IMR-90 (cell line): ENCODE results near the gene C16orf90. TPM values are rescaled to one million over a fixed set of nuclear protein-coding genes. Genes with fewer than 3 reads are reported as not detected.

Source experiments
- ATAC-seq: fragments of 200-7000 bp; cut with Tn5 transposase; 2 replicates; pipeline ENCODE4 v1.9.1; 2020; ENCODE audit warnings: low read depth, mild to moderate bottlenecking, moderate library complexity
- BruUV-seq: library from RNA; stranded (reverse); fragments of 400-500 nt; replicated peaks from 2 replicates; lab custom pipeline; 2021; lab: Mats Ljungman, UMichigan
- CTCF ChIA-PET: fragments of 300-600 bp; formaldehyde crosslinking; extraction: SDS; loops from one replicate; lab custom pipeline; 2021; ENCODE audit warnings: antibody characterized with exemption; lab: Yijun Ruan, JAX
- POLR2A ChIA-PET: fragments of 300-600 bp; sonication (Branson Sonifier 250); formaldehyde crosslinking; loops from one replicate; lab custom pipeline; 2022; ENCODE audit warnings: antibody characterized with exemption; ENCODE audit not compliant: unreplicated experiment; lab: Charles Lee
- DNase-seq: peaks from one replicate; pipeline ENCODE4 v3.0.0; 2013
- H2AFZ ChIP-seq: replicated peaks from 2 replicates; pipeline ENCODE3; 2013; ENCODE audit warnings: low read length, mild to moderate bottlenecking; ENCODE audit not compliant: poor library complexity
- H2AK5ac ChIP-seq: 2 replicates; pipeline ENCODE4 v1.6.1; 2013; ENCODE audit warnings: low read depth, low read length, inconsistent platforms
- H2AK9ac ChIP-seq: replicated peaks from 2 replicates; pipeline ENCODE3; 2013; ENCODE audit warnings: mild to moderate bottlenecking, low read depth, low read length, moderate library complexity; ENCODE audit not compliant: poor library complexity
- H2BK120ac ChIP-seq: 2 replicates; pipeline ENCODE4 v1.6.1; 2013; ENCODE audit warnings: low read depth, low read length, inconsistent platforms
- H2BK15ac ChIP-seq: 3 replicates; pipeline ENCODE4 v1.6.1; 2013; ENCODE audit warnings: low read depth, low read length, inconsistent platforms
- H2BK20ac ChIP-seq: 2 replicates; pipeline ENCODE4 v1.6.1; 2013; ENCODE audit warnings: low read depth, mild to moderate bottlenecking, inconsistent platforms, low read length, moderate library complexity
- H2BK5ac ChIP-seq: 2 replicates; pipeline ENCODE4 v1.6.1; 2013; ENCODE audit warnings: mild to moderate bottlenecking, low read depth, low read length, inconsistent platforms; ENCODE audit not compliant: poor library complexity, severe bottlenecking
- H3K14ac ChIP-seq: replicated peaks from 2 replicates; pipeline ENCODE4 v1.6.1; 2013; ENCODE audit warnings: low read depth, low read length, inconsistent platforms
- H3K18ac ChIP-seq: 2 replicates; pipeline ENCODE4 v1.6.1; 2013; ENCODE audit warnings: low read depth, low read length, control low read depth
- H3K23ac ChIP-seq: 2 replicates; pipeline ENCODE4 v1.6.1; 2013; ENCODE audit warnings: low read depth, low read length, inconsistent platforms
- H3K27ac ChIP-seq: 2 replicates; pipeline ENCODE4 v1.5.1; 2013; ENCODE audit warnings: mild to moderate bottlenecking, control low read depth, low read length; ENCODE audit not compliant: insufficient read depth
- H3K27me3 ChIP-seq: 2 replicates; pipeline ENCODE4 v1.6.1; 2013; ENCODE audit warnings: low read length; ENCODE audit not compliant: control insufficient read depth, insufficient read depth
- H3K36me3 ChIP-seq: 2 replicates; pipeline ENCODE4 v1.6.1; 2013; ENCODE audit warnings: low read length, mixed read lengths; ENCODE audit not compliant: control insufficient read depth, insufficient read depth
- H3K4ac ChIP-seq: 2 replicates; pipeline ENCODE4 v1.6.1; 2013; ENCODE audit warnings: low read depth, low read length, inconsistent platforms
- H3K4me1 ChIP-seq: 2 replicates; pipeline ENCODE4 v1.6.1; 2013; ENCODE audit warnings: low read length, mixed read lengths; ENCODE audit not compliant: control insufficient read depth, insufficient read depth
- H3K4me2 ChIP-seq: 2 replicates; pipeline ENCODE4 v1.6.1; 2013; ENCODE audit warnings: low read depth, mild to moderate bottlenecking, control low read depth, low read length, moderate library complexity
- H3K4me3 ChIP-seq: 2 replicates; pipeline ENCODE4 v1.5.1; 2013; ENCODE audit warnings: low read depth, mild to moderate bottlenecking, control low read depth, low read length, moderate library complexity; ENCODE audit not compliant: insufficient read depth
- H3K56ac ChIP-seq: 2 replicates; pipeline ENCODE4 v1.6.1; 2013; ENCODE audit warnings: low read length, inconsistent platforms; ENCODE audit not compliant: insufficient read depth; ENCODE audit errors: extremely low read depth
- H3K79me1 ChIP-seq, 2 experiments: 2 replicates each; pipeline ENCODE4 v1.6.1; 2013; ENCODE audit warnings: low read length in 2 of 2, inconsistent platforms in 1 of 2, low read depth in 1 of 2
- H3K9ac ChIP-seq: 2 replicates; pipeline ENCODE4 v1.6.1; 2013; ENCODE audit warnings: low read depth, low read length, control low read depth
- H3K9me1 ChIP-seq: 2 replicates; pipeline ENCODE4 v1.6.1; 2013; ENCODE audit warnings: low read length, inconsistent platforms; ENCODE audit not compliant: insufficient read depth
- H3K9me3 ChIP-seq: 2 replicates; pipeline ENCODE4 v1.6.1; 2013; ENCODE audit warnings: low read length; ENCODE audit not compliant: control insufficient read depth, insufficient read depth
- H4K20me1 ChIP-seq: 2 replicates; pipeline ENCODE4 v1.6.1; 2013; ENCODE audit warnings: low read length, inconsistent platforms; ENCODE audit not compliant: insufficient read depth
- H4K5ac ChIP-seq: 2 replicates; pipeline ENCODE4 v1.6.1; 2013; ENCODE audit warnings: mild to moderate bottlenecking, low read depth, low read length, control low read depth
- H4K8ac ChIP-seq, 2 experiments: 2 replicates each; pipeline ENCODE4 v1.6.1; 2013; ENCODE audit warnings: low read depth in 2 of 2, low read length in 2 of 2, control low read depth in 1 of 2, inconsistent platforms in 1 of 2
- H4K91ac ChIP-seq: 2 replicates; pipeline ENCODE4 v1.6.1; 2013; ENCODE audit warnings: low read depth, low read length, inconsistent platforms; ENCODE audit not compliant: insufficient read depth
- BHLHE40 ChIP-seq: fragments of 150-350 bp; IDR thresholded peaks from 2 replicates; pipeline ENCODE4 v1.6.1; 2016; ENCODE audit warnings: mild to moderate bottlenecking, low read depth, low read length
- CEBPB ChIP-seq: IDR thresholded peaks from 2 replicates; pipeline ENCODE4 v1.6.1; 2012; ENCODE audit warnings: low read depth, low read length, improper control_type of control experiment
- MAZ ChIP-seq: IDR thresholded peaks from 2 replicates; pipeline ENCODE4 v1.6.1; 2012; ENCODE audit warnings: low read depth, mild to moderate bottlenecking, low read length, improper control_type of control experiment, moderate library complexity, borderline replicate concordance
- POLR2A ChIP-seq: IDR thresholded peaks from 2 replicates; pipeline ENCODE4 v1.6.1; 2012; ENCODE audit warnings: mild to moderate bottlenecking, low read depth, low read length
- WGBS, 2 experiments: methylation state at CpG; one replicate each; pipeline versions ENCODE4 v1.1.5 to v1.1.7; 2013; ENCODE audit warnings: missing lambda C conversion rate in 2 of 2; ENCODE audit not compliant: insufficient read length in 1 of 2; ENCODE audit errors: extremely low coverage in 2 of 2; 5-methylcytosine and 5-hydroxymethylcytosine counted together
- dilution Hi-C: fragments of 300-500 bp; cut with HindIII; formaldehyde crosslinking; loops from one replicate; pipeline ENCODE4 v1.14.3; 2018; ENCODE audit warnings: low sequenced_read_pairs; ENCODE audit not compliant: unreplicated experiment
- in situ Hi-C: fragments of 300-500 bp; cut with MboI; formaldehyde crosslinking; loops from 3 replicates; pipeline ENCODE4 v1.14.3; 2019; ENCODE audit warnings: low sequenced_read_pairs, inconsistent platforms, mixed read lengths
- intact Hi-C: fragments of 100-400 bp; cut with micrococcal nuclease; formaldehyde crosslinking; loops from 2 replicates; pipeline ENCODE4 v1.10.0; 2022
- polyA plus RNA-seq, 3 experiments: library from polyadenylated mRNA; depleted of rRNA; stranded (reverse); fragments of >200 nt; gene quantifications; 2 replicates each; pipeline ENCODE4 v1.2.3, GENCODE V29; 2012; ENCODE audit warnings: low replicate concordance in 1 of 3
- total RNA-seq: library from RNA; depleted of rRNA; stranded (reverse); fragments of >200 nt; gene quantifications from 2 replicates; pipeline ENCODE4 v1.2.3, GENCODE V29; 2012

C16orf90 gene
- total and polyA plus RNA-seq, 2 of the 4 experiments (the other 2 are of a cell fraction) = not detected

- peaks cover 4% of the 10 kb centered on the region for H3K36me3 ChIP-seq
- no peaks in the 10 kb centered on the region for H3K27me3 ChIP-seq
- H4K5ac ChIP-seq = no peak overlapping the region
- H3K79me1 ChIP-seq = peaks cover 19 to 86% of the 10 kb centered on the region in 2 experiments
- 0 out of 2 replicates have a peak, but pooled peaks have one; percentile 44 for TF ChIP-seq CEBPB
- no peak for TF ChIP-seq BHLHE40
- no peak for TF ChIP-seq MAZ
- no peak for TF ChIP-seq POLR2A
- H3K27ac ChIP-seq = no peak overlapping the region
- no peak overlapping the region for H3K56ac ChIP-seq
- no CpG with 5 or more reads among the region's 8 CpGs for WGBS, 2 experiments
- peaks cover 74% of the 10 kb centered on the region for H4K20me1 ChIP-seq
- H3K9me1 ChIP-seq = peaks cover 35% of the 10 kb centered on the region
- no peak overlapping the region for H3K18ac ChIP-seq
- H3K4me1 ChIP-seq = peaks cover 15% of the 10 kb centered on the region
- H3K4ac ChIP-seq = no peak overlapping the region
- ChIA-PET POLR2A (no interaction called here), CTCF (no interaction called here)
- no peak for DNase-seq
- H3K9ac ChIP-seq = no peak overlapping the region
- H4K91ac ChIP-seq = no peak overlapping the region
- no peak overlapping the region for H2BK120ac ChIP-seq
- in situ Hi-C loops = no loop called here
- no peak for ATAC-seq
- no peak overlapping the region for H2AFZ ChIP-seq
- BruUV-seq = no TSS peak
- no peaks in the 10 kb centered on the region for H3K9me3 ChIP-seq
- intact Hi-C loops = no loop called here
- no peak overlapping the region for H3K4me3 ChIP-seq
- H2BK15ac ChIP-seq = no peak overlapping the region
- H3K23ac ChIP-seq = no peak overlapping the region
- no peak overlapping the region for H2AK5ac ChIP-seq
- H3K4me2 ChIP-seq = no peak overlapping the region
- no peak overlapping the region for H3K14ac ChIP-seq
- H4K8ac ChIP-seq = no peak overlapping the region
- no peak overlapping the region for H2BK5ac ChIP-seq
- H2BK20ac ChIP-seq = no peak overlapping the region
- H2AK9ac ChIP-seq = no peak overlapping the region
- dilution Hi-C loops = no loop called here
Measured at GRCh38 chr16:3461151-3461550, 34.1 kb downstream of the C16orf90 start.
